DOHH2 (cell line): ENCODE data around the gene MMP19.

Source experiments
- CTCF ChIP-seq: fragments of 200-600 bp; sonication (generic); IDR thresholded peaks from one replicate; pipeline ENCODE4 v1.5.1; 2014; ENCODE audit warnings: antibody characterized with exemption, mild to moderate bottlenecking, low read depth, low read length; ENCODE audit not compliant: poor library complexity, severe bottlenecking
- EZH2phosphoT487 ChIP-seq: fragments of 200-600 bp; sonication (generic); IDR thresholded peaks from 2 replicates; pipeline ENCODE4 v1.6.1; 2017; ENCODE audit warnings: borderline replicate concordance, mild to moderate bottlenecking, antibody characterized with exemption, low read length, moderate library complexity, mixed read lengths

- TF ChIP-seq CTCF (no peak), EZH2phosphoT487 (no peak)
These were observed 7.7 kb upstream of the MMP19 start for GRCh38 chr12:55850401-55850800.
